Measurements from ENCODE around the gene VAC14.

Gene VAC14

DNA sequence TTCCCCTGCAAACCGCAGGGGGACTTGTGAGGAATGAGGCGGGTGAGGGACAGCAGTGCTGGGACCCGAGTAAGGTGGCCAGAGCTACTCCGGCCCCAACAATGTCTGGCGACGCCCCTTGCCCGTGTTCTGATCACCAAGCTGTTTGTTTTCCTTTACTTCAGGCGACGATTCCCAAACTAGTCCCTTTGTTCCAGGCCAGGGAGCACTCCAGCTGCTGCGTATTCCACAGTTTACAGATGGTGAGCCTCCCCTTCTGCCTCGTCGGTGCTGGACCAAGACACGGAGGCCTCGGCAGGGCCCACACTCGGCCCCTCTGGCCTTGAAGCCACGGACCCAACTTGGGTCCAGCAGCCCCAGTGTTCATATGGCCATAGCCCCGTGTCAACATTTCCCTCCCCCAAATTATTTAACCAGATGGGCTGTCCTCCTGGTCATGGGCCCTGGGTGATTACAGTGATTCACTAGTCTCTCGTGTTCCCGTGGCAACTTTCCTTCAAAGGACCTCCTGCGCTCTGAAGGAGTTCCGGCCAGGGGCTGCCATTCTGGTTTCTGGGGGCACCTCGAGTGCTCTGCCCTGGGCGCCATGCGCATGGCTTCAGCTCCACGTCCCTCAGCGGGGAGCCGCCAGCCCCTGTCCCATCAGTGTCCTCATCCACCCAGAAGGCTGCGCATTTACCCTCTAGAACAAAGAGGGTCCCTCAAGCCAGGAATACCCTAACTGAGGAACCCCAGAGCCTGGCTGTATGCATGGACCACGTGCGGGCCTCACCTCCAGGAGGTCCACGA is 90.3 kb downstream of the VAC14 start:
- no peak for DNase-seq (ENCODE audit: low read depth)
- TF ChIP-seq CTCF (IDR thresholded peaks at IDR 0.05; ENCODE audit: low read depth, low read length, missing control alignments), result no peak
- H3K4me3 ChIP-seq (ENCODE audit: low read depth, low read length), result no peak overlapping the region

- no peak for DNase-seq (ENCODE audit: low read depth)
- H3K4me3 ChIP-seq (ENCODE audit: low read depth, low read length), result no peak overlapping the region
- no peak for TF ChIP-seq CTCF (IDR thresholded peaks at IDR 0.05; ENCODE audit: low read depth, low read length, missing control alignments)
These were observed 91.0 kb downstream of the VAC14 start for GRCh38 chr16:70709942-70710341.

DNA sequence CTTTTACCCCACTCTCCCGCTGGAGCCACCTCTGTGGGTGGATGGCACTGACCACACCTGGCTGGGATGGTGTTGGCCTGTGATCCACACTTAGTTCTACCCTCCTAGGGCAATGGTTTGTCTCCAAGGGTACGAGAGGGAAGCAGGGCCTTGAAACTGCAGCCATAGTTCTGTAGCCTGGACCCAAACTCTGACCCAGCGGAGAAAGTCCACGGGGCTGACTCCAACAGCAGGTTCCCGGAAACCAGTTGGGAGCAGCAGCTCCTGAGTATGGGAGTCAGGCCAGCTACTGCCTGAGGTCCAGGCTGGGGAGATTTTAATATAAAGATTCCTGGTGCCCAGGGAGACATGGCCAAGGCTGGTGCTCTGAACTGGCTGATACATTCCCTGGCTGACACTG is 91.5 kb downstream of the VAC14 start:
- no peak for TF ChIP-seq CTCF (IDR thresholded peaks at IDR 0.05; ENCODE audit: low read depth, low read length, missing control alignments)
- DNase-seq (ENCODE audit: low read depth), result no peak
- H3K4me3 ChIP-seq (ENCODE audit: low read depth, low read length), result no peak overlapping the region

GRCh38 chr16:70708366-70709246 is 92.4 kb downstream of the VAC14 start:
- no peak for TF ChIP-seq CTCF (IDR thresholded peaks at IDR 0.05; ENCODE audit: low read depth, low read length, missing control alignments)

DNA sequence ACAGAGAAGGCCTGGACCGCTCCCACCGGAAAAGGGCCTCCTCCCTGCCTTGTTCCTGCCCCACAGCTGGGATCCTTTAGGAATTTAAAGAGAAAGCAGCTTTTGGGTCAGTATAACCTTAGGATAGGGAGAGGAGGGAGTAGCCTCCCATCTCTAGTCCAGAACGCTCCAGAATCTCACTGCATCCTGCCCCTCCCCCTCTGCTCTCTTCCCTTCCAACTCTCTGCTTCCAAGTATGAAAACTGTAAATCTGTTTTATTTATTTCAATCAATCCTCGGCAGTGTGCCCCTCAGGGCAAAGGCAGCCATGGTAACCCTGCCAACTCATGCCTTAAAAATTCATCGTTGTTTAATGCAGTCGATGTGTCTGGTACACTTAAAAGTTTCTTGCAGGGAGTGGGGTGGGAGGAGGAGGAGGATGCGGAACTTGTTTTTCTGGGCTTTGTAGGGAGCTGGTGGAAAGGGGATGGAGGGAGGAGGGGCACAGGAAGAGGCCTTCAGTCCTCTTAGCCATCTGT is 94.0 kb downstream of the VAC14 start:
- H3K4me3 ChIP-seq (ENCODE audit: low read depth, low read length), result no peak overlapping the region
- no peak for DNase-seq (ENCODE audit: low read depth)
- no peak for TF ChIP-seq CTCF (IDR thresholded peaks at IDR 0.05; ENCODE audit: low read depth, low read length, missing control alignments)

More at GRCh38 chr16:70708366-70709246, 92.4 kb downstream of the VAC14 start:
- H3K4me3 ChIP-seq (ENCODE audit: low read depth, low read length), result no peak overlapping the region
- DNase-seq (ENCODE audit: low read depth), result no peak

GRCh38 chr16:70705056-70705455 is 95.9 kb downstream of the VAC14 start:
- DNase-seq (ENCODE audit: low read depth), result no peak
- H3K4me3 ChIP-seq (ENCODE audit: low read depth, low read length), result no peak overlapping the region
- no peak for TF ChIP-seq CTCF (IDR thresholded peaks at IDR 0.05; ENCODE audit: low read depth, low read length, missing control alignments)
